ENCODE results near the gene ABHD17B.

GRCh38 chr9:71887362-71887761, 23.6 kb downstream of the ABHD17B start:
- TF ChIP-seq EZH2phosphoT487 (IDR thresholded peaks at IDR 0.05; ENCODE audit: insufficient read depth, low read depth) = no peak
- no peak for TF ChIP-seq EZH2 (IDR thresholded peaks at IDR 0.05; ENCODE audit: insufficient read depth, poor library complexity, severe bottlenecking)
